Measurements from ENCODE around the gene TBX18. TPM values are rescaled to one million over a fixed set of nuclear protein-coding genes. Genes with fewer than 3 reads are reported as not detected.
A peak's percentile ranks its signal among the peaks of the same experiment; 100 is the strongest.

The TBX18 gene
- total and polyA plus RNA-seq, 9 of the 15 experiments (the other 6 are each of a cell fraction or from before 2014, with no cell fraction given), result 4.0 to 36.1 (median 20.7) TPM

DNA sequence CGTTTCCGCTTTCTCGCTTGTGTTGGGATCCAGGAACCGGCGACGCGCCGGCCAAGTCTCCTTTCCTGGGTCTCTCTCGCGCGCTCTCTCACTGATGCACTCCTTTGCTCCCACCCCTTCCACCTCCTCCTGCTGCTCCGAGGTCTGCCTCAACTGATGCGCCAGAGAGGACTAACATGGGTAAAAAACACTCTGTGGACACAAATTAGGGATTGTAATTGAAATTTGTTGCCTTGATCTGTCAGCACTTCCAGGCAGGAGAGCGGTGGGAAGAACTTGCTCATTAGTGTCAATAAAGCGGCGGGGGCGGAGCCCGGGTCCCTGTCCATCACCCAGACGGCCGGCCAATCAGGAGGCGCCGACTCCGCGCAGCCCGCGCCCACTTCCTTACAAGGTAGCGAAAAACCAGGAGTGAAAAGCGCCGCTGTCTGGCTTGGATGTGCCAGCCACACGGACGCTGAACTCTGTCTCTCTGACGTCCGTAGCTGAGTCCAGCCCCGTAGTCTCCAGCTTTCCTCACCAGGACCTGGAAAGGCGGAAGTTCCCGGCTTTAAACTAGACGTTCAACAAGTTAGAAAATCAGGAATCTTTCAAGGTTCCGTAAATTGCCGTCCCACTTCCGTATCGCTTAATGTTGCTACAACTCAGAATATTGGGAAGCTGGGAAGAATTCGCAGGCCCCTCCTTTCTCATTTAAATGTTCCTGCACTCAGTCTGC lies at the start of gene TBX18 (continued):
- TF ChIP-seq, protein P1, sequence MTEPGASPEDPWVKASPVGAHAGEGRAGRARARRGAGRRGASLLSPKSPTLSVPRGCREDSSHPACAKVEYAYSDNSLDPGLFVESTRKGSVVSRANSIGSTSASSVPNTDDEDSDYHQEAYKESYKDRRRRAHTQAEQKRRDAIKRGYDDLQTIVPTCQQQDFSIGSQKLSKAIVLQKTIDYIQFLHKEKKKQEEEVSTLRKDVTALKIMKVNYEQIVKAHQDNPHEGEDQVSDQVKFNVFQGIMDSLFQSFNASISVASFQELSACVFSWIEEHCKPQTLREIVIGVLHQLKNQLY (CRISPR knock-in tag; conservative IDR thresholded peaks at IDR 0.05), result no peak
- no peak for TF ChIP-seq ZNF75A (CRISPR knock-in tag; IDR thresholded peaks at IDR 0.05)
- TF ChIP-seq ZC3H4 (CRISPR knock-in tag; IDR thresholded peaks at IDR 0.05; ENCODE audit: borderline replicate concordance), result no peak
- TF ChIP-seq, protein P2, sequence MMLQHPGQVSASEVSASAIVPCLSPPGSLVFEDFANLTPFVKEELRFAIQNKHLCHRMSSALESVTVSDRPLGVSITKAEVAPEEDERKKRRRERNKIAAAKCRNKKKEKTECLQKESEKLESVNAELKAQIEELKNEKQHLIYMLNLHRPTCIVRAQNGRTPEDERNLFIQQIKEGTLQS (IDR thresholded peaks at IDR 0.05), result no peak
- TF ChIP-seq, protein P2 (CRISPR knock-in tag; conservative IDR thresholded peaks at IDR 0.05), result no peak
- TF ChIP-seq ZNF589 (CRISPR knock-in tag; IDR thresholded peaks at IDR 0.05; ENCODE audit: low read depth), result 0 out of 2 replicates have a peak, but pooled peaks have one; percentile 23
- no peak for TF ChIP-seq ZNF347 (CRISPR knock-in tag; IDR thresholded peaks at IDR 0.05; ENCODE audit: low read depth)
- TF ChIP-seq SMC3 (conservative IDR thresholded peaks at IDR 0.05; ENCODE audit: insufficient read depth, low read depth, low read length), result no peak
- TF ChIP-seq, protein P3, sequence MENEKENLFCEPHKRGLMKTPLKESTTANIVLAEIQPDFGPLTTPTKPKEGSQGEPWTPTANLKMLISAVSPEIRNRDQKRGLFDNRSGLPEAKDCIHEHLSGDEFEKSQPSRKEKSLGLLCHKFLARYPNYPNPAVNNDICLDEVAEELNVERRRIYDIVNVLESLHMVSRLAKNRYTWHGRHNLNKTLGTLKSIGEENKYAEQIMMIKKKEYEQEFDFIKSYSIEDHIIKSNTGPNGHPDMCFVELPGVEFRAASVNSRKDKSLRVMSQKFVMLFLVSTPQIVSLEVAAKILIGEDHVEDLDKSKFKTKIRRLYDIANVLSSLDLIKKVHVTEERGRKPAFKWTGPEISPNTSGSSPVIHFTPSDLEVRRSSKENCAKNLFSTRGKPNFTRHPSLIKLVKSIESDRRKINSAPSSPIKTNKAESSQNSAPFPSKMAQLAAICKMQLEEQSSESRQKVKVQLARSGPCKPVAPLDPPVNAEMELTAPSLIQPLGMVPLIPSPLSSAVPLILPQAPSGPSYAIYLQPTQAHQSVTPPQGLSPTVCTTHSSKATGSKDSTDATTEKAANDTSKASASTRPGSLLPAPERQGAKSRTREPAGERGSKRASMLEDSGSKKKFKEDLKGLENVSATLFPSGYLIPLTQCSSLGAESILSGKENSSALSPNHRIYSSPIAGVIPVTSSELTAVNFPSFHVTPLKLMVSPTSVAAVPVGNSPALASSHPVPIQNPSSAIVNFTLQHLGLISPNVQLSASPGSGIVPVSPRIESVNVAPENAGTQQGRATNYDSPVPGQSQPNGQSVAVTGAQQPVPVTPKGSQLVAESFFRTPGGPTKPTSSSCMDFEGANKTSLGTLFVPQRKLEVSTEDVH (IDR thresholded peaks at IDR 0.05; ENCODE audit: low read depth, partially characterized antibody), result peak; percentile 35
- TF ChIP-seq HLTF (IDR thresholded peaks at IDR 0.05), result no peak
- TF ChIP-seq ZNF324 (CRISPR knock-in tag; IDR thresholded peaks at IDR 0.05), result no peak
- no peak for TF ChIP-seq PHB (CRISPR knock-in tag; IDR thresholded peaks at IDR 0.05)
- TF ChIP-seq MCM7 (IDR thresholded peaks at IDR 0.05), result no peak
- TF ChIP-seq SRSF1 (IDR thresholded peaks at IDR 0.05; ENCODE audit: low read depth, low read length), result no peak
- peak; percentile 37 for TF ChIP-seq ASH1L (IDR thresholded peaks at IDR 0.05; ENCODE audit: borderline replicate concordance, low read depth, partially characterized antibody)
- peak; percentile 30; the same call in 1 of the 2 replicates for TF ChIP-seq ETV5 (CRISPR knock-in tag; IDR thresholded peaks at IDR 0.05; ENCODE audit: low read depth)
- TF ChIP-seq SMARCA5 (IDR thresholded peaks at IDR 0.05), result no peak
- TF ChIP-seq, protein P4, sequence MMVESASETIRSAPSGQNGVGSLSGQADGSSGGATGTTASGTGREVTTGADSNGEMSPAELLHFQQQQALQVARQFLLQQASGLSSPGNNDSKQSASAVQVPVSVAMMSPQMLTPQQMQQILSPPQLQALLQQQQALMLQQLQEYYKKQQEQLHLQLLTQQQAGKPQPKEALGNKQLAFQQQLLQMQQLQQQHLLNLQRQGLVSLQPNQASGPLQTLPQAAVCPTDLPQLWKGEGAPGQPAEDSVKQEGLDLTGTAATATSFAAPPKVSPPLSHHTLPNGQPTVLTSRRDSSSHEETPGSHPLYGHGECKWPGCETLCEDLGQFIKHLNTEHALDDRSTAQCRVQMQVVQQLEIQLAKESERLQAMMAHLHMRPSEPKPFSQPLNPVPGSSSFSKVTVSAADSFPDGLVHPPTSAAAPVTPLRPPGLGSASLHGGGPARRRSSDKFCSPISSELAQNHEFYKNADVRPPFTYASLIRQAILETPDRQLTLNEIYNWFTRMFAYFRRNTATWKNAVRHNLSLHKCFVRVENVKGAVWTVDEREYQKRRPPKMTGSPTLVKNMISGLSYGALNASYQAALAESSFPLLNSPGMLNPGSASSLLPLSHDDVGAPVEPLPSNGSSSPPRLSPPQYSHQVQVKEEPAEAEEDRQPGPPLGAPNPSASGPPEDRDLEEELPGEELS (CRISPR knock-in tag; IDR thresholded peaks at IDR 0.05; ENCODE audit: borderline replicate concordance), result no peak
- TF ChIP-seq NFATC3 (IDR thresholded peaks at IDR 0.05), result 0 out of 2 replicates have a peak, but pooled peaks have one; percentile 45
- TF ChIP-seq DPF2 (IDR thresholded peaks at IDR 0.05), result no peak
- TF ChIP-seq HCFC1 (IDR thresholded peaks at IDR 0.05; ENCODE audit: low read depth, low read length), result peak; percentile 52; the same call in 1 of the 2 replicates
- no peak for TF ChIP-seq ZNF507 (tag; conservative IDR thresholded peaks at IDR 0.05)
